Measurements from ENCODE around the gene NAA38.

The NAA38 gene

DNA sequence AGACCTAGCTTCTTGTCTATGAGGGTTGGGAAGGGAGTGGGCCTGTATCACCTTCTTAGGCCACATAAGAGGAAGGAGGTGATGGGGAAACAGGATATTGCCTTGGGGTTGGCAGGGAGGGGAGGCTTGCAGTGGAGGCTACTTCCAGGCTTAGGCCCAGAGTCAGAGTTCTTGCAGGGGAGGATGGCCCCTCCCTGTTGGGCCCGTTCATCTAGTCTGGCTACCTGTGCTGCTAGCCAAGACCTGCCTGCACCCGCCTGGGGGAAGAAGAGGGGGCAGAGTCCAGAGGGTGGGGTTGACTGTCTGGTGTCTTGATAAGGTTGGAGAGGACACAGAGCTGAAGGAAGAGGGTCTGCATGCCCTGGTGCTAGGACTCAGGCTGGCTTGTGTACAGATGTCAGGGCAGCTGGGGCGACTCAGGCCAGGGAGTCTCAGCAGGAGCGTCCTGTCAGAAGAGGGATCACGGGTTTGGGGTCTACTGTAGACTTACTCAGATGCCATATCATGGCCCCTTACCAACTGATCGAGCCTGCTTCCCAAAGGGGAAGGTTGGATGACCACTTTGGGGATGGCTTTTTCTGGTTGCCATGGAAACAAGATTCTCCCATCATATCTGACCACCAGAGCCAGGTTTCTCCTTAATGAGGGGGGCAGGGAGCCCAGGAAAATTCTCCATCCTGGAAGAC, 18.0 kb downstream of the NAA38 start:
- DNase-seq = no peak

DNA sequence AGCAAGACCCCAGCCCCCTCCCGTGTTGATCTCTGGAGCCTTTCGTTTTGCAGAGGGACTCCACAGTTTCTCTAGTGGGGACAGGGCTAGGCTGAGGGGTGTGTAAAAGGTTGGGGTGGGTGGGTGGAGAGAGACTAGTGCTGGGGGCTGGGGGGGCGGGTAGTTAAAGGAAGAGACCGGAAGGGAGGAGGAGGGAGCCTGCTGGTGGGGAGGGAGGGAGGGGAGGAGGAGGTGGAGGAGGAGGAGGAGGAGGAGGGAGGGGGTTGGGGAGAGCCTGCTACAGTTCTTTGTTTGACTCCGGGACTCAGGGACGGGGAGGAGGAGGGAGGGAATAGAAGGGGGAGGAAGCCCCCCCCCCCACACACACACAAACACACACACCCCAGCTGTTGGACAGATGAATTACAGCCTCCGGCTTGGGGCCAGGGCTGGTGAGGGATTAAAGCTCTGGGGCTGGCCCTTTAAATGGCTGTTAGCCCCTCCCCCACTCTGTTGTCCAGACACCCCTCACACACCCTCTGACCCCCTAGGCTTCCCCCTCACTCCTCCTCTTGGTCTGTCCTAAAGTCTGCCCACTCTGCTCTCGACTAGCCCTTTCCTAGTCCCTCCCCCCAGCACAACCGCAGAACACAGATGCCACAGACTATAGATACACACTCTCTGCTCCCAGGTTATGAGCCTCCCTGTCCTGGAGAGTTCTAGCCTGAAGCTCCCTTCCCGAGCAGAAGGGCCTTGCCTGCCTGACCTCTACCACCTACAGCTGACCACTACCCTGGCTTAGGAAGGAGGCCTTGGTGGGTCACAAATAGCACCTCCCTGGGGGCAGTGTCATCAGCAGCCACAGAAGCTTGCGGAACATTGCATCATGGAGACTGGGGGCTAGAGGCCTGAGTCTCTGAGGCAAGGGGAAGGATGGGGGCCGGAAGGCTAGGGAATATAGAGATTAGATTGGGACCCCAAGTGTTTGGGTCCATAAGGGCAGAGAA, 19.0 kb downstream of the NAA38 start:
- no peak for DNase-seq

DNA sequence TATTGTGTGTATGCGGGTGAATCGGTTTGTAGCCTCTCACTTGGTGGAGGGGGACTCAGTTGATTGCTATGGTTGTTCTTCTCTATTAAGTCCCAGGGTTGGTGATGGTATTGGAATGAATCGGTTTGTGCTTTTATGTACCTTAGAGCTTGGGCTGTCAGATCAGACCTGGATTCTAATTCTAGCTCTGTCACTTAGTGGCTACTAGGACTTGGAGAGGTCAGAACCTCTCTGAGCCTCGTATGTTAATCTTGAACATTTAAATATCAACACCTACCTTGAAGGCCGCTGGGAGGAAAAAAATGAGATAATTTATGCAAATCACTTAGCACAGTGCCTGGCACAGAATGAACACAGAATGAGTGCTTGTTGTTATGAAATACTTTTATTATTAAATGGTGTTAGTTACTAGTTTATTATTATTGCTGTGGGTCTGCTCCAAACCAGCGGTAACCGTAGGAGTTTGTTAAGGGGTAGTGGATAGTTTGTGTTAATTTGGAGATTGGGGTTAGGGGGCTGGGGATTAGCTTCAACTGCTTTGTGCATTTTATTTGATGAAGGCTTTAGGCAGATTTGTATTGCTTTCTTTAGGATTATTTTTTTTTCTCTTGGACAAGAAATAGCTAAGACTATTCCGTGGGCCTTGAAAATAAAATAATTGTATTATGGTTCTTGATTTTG, 19.8 kb downstream of the NAA38 start:
- DNase-seq = no peak

DNA sequence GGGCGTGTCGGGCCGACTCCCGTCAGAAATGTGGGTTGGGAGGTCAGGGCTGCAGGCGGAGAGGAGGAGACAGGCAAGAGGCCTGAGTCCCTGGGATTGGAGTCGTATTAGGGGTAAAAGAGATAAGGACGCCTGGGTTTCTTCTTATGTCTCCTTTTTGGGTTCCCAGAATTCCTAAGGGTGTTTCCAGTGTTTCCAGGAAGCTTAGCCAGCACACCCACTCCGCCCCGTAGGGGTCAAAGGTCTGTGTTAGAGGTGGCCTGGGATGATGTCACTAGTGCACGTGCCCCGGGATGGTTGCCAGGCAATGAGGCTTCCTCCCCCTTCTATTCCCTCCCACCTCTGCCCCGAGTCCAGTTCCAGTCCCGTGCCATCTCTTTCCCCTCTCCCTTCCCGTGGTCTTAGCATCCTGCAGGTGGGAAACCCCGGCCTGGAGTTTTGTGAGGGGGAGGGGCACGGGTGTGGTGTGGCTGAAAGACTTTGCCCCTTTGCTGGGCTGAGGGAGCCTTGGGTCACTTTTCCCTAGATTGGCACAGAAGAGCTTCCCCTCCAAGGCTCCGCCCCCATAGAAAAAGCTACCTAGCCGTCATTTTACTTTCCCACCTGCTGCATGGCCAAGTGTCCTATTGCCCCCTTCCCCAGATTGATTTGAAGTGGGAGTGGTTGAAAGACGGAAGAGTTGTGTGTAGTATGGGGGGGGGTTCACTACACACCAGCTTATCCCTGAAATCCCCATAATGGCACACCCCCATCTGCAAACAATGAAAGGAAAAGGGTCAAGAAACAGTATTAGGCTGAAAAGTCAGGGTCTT, 20.6 kb downstream of the NAA38 start:
- peak; percentile 79 for DNase-seq

DNA sequence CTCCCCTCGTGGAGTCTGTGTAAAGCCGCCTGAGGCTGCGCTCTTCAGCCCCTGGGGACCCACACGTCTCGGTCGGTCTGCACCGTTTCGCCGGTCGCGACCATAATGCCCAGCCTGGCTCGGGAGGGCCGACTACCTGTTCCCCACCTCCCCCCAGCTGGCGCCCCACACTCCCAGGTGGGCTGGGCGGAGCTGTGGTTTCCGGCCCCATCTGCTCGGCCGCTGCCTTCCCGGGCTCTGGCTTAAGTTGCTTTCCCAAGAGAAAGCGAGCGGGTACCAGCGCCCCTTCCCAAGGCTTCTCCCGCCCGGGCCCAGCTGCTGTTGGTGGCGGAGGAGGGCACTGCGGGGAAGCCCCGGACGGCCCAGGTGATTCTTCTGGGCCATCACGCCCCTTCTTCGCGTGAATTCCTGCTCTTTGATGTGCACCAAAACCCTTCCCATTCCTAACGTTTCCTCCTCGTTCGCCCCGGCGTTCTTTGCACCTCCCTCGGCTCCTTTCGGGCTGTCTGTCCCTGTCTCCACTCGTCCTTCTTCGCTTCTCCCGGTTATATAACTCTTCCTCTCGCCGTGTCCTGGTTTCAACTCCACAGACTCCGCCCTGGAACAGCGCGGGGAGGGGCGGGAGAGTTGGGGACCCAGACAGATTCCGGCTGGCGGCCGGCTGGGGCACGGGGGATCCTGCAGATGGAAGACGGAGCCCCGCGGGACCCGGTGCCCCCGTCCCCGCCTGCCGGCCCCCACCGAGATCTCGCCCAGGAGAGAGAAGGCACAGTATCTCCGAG, 21.4 kb downstream of the NAA38 start:
- peak; percentile 77 for DNase-seq

DNA sequence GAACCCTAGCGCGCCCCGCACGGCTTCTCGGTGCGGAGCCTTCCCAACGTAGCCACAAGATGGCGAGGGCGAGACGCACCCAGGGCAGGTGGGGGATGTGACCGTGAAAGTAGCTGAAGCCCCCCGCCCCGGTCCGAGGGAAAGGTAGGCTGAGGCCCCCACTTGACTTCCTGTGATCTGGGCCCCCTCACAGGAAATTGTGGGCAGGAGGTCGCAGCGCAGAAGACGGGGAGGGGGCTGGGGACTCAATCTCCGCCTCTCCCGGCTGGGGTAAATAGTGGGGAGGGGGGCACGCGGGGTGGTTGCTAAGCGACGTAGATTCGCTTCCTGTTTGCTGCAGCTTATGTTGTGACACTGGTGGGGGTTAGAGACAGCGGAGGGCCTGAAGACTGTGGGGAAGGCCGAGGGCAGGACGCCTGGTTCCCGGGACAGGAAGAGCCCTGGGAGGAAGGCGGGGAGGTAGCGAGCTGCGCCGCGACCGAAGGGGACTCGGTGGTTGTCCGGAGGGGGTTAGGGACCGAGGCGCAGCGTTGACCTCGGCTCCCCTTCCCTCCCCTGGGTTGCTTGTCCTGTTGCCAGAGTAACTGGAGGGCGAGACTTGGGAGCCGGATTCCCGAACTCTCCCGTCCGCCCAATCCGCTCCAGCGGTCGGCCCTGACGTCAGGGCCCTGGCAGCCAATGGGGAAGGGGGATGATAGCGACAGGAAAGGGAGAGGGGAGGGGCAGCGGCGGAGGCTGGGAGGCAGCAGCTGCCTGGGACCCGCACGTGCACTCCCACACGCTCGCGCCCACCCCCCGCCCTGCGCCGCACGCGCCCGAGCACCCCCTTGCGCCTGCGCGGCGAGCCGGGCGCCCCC, 22.2 kb downstream of the NAA38 start:
- peak; percentile 91 for DNase-seq

DNA sequence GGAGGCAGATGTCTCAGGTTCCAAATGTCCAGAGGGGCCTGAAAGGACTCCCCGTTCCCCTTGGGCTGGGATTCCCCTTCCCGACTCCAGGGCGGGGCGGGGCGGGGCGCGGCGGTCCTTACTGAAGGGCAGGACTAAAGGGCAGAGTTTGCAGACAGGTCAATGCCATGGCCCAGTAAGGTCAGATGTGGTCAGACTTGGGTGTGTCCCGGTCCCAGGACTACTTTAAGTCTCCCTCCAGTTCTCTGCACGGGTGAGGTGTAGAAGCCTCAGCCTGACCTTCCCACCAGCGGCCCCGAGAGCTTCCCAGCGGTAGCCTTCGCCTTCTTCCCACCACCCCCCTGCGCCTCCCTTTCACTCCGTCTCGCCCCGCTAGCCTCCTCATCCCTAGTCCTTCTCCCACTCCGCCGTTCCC, 22.8 kb downstream of the NAA38 start:
- peak; percentile 81 for DNase-seq

DNA sequence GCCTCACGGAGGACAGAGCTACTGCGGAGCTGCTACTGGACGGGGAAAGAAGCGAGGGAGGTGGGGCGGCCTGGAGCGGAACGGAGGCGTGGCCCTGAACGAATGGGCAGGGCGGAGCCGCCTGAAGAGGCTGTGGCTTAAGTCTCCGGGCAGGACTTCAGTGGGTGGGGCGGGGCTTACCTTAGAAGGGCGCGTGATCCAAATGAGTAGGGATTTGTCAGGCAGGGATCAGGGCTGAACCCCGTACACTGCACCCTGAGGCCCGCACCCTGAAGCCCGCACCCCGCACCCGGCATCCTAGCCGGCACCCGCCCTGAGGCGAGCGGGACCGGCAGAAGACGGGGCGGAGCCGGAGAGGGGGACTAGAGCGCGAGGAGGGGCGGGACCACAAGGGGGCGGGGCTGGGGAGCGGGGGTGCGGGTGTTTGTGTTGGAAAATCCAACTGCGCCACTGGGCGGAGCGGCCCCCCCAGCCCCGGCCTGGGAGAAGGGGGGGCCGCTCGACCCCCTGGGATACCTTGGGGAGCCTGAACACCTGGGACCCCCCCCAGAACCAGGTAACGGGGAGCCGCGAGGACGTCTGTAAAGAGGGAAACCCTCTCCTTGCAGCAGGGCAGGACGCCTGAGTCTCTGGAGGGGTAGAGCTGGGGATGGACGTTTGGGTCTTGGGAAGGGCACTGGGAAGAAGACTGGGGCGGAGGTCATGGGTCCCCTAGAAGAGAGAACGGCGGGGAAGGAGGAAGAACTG, 23.4 kb downstream of the NAA38 start, which contains the start of gene KDM6B:
Gene KDM6B (plus strand): TSS at position 423 of the 747 bp plus-strand sequence. CDS start 11,338 bp downstream, outside the sequence.
- peak; percentile 96 for DNase-seq

DNA sequence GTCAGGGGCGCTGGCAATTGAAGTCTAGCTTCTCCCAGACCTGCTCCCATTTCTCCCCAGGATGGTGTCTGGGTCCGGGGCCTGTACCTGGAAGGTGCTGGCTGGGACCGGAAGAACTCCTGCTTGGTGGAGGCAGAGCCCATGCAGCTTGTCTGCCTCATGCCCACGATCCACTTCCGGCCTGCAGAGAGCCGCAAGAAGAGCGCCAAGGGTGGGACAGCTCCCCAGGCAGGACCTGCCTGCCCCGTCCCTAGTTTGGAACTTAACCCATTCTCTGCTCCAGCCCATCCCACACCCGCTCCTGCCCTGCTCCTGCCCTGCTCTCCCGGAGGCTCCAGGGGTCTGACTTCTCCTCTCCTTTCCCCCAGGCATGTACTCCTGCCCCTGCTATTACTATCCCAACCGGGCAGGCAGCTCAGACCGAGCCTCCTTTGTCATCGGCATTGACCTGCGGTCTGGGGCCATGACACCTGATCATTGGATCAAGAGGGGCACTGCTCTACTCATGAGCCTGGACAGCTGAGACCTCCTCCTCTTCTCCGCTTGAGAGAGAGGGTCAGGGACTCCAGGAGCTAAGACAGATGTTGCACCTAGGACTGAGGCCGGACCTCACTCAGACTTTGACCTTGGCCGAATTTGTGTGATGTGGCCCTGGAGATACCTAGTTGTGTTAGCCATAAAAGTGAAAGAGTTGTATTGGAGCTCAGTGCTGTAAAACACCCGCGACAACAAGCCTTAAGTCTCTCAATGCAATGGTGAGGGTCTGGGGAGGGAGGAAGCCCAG, 24.2 kb downstream of the NAA38 start:
- DNase-seq = no peak

DNA sequence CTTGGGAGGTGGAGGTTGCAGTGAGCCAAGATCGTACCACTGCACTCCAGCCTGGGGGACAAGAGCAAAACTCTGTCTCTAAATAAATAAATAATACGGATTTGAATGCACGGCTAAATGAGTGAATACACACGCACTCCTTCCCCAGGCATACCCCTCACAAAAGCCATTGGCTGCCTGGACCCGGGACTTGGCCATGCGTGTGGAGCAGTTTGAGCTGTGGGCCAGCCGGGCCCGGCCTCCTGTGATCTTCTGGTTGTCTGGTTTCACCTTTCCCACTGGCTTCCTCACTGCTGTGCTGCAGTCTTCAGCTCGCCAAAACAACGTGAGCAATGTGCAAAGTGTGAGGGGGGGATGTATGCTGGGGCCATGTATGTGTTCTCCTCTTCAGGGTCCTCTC, 24.9 kb downstream of the NAA38 start:
- no peak for DNase-seq

DNA sequence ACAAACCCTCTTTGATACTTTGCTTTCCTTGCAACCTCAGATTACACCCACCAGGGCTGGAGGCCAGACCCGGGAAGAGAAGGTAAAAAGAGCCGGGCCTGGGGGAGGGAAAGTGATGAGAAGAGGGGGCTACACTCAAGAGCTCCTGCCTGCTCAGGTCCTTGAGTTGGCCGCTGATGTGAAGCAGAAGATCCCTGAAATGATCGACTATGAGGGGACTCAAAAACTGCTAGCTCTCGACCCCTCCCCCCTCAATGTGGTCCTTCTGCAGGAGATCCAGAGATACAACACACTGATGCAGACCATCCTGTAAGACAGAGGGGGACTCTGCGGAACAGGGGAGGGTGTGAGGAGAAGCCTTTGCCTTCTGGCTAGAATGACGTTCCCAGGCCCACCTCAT, 26.1 kb downstream of the NAA38 start:
- no peak for DNase-seq

DNA sequence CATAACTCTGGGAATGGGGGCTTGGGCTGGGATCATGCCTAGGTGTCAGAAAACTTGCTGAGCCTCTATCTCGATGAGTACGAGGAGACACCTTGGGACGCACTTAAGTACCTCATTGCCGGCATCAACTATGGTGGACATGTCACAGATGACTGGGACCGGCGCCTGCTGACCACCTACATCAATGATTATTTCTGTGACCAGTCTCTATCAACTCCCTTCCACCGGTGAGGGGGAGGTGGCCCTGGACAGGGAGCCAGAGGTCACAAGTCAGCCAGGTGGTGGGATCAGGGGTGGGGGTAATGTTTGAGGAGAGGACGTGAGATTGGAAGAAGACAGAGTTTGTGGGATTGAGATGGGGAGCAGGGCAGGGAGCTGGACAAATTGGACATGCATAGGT, 26.7 kb downstream of the NAA38 start:
- DNase-seq = no peak

DNA sequence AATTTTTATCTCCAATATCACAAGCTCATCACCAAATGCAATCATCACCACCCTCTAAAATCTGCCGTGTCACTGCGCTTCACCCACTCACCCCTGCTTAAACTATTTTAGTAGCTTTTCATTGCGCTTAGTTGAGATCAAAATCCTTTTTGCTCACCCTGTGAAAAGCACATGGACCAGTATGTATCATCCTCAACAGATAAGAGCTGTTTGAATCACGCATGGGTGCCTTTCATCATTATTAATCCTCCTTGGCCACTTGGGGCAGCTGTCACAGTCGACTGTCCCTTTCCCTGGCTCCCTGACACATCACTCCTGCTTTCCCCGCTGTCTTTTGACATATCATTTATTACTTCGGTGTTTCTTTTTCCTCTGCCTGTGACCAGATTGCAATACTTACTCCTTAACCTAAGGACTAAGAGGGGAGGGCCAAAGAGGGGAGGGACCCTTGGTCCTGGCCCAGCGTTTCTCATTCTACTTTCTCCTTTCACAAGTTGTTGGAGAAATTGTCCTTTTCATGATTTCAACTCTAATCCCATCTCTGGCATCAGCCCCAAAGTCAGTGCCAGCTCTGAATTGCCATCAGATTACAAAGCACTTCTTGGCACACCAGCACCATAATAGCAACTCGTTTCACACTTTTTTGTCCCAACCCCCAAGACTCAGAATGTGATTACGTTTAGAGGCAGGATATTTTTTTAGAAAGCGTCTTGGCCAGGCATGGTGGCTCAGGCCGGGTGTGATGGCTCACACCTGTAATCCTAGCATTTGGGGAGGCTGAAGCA, 32.0 kb downstream of the NAA38 start:
- no peak for DNase-seq

DNA sequence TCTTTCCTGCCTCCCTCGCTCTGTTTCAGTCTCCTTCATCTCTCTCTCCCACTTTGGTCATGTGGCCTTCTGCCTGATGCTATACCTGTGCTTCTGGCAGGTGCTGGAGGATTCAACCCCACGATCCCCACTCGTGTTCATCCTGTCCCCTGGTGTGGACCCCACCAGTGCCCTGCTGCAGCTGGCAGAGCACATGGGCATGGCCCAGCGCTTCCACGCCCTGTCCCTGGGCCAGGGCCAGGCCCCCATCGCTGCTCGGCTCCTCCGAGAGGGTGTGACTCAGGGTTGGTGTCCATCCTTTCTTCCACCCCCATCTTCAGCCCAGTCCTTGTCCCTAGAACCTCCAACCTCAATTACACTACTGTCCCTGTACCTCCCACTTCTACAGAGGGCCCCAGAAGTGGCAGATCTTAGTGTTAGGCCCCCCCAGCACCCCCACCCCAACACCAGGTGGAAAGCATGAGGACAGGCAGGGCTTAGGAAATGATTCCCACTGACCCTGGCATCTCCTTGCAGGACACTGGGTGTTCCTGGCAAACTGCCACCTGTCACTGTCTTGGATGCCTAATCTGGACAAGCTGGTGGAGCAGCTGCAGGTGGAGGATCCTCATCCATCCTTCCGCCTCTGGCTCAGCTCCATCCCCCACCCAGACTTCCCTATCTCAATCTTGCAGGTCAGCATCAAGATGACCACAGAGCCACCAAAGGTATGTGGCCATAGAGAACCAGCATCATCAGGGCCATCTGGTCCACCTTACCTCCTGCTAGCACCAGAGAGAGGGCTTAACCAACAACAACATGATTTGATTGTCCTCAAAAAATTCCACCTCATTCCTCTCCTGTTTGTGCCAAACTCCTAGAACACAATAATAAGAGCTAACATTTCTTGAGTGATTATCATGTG, 33.1 kb downstream of the NAA38 start:
- DNase-seq = no peak

DNA sequence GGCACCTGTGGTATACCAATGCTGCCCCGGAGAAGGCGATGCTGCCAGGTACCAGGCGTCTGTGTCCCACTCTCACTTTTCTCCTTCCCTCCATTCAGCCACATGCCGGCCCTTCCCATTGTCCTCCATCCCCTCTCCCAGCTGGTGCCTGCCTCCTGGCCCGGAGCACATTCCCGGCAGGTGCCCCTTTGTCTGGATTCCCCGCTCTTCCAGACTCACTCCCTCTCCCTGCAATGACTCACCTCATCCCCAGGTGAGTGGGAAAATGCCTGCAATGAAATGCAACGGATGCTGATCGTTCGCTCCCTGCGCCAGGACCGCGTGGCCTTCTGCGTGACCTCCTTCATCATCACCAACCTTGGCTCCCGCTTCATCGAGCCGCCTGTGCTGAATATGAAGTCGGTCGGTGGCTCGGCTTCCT, 33.8 kb downstream of the NAA38 start:
- DNase-seq = no peak

DNA sequence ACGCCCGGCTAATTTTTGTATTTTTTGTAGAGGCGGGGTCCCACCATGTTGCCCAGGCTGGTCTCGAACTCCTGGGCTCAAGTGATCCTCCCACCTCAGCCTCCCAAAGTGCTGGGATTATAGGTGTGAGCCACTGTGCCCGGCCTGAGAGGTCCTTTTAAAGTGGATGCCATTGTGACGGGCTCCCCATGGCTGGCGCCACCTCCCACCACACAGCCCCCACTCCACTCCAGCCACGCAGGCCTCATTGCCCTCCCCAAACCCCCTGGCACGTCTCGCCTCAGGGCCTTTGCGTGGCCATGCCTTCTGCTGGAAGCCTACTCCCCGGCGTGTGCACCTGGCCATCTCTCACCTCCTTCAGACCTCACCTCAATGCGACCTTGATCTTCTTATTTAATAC, 35.2 kb downstream of the NAA38 start:
- DNase-seq = no peak

DNA sequence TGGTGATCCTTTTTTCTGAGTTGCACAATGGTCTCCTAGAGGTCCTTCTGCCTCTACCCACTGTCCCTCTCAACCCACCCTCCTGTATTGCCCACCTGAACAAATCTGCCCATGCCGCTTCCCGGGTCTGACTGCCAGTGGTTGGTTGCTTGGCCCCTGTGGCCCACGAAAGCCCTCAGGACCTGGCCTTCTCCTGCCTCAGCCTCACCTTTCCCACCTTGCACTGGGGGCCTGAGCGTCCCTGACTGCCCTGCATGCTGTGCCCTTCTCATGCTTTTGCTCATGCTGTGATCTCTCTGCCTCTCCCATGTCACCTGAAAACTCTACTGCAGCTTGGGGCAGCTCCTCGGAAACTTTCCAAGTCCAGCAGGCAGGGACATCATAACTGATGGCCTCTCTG, 37.1 kb downstream of the NAA38 start:
- no peak for DNase-seq
